IMR-90 (cell line): ENCODE measurements around the gene PZP. TPM values are rescaled to one million over a fixed set of nuclear protein-coding genes. Genes with fewer than 3 reads are reported as not detected.

ENCODE experiments used
- ATAC-seq: fragments of 200-7000 bp; cut with Tn5 transposase; 2 replicates; pipeline ENCODE4 v1.9.1; 2020; ENCODE audit warnings: low read depth, mild to moderate bottlenecking, moderate library complexity
- BruUV-seq: library from RNA; stranded (reverse); fragments of 400-500 nt; replicated peaks from 2 replicates; lab custom pipeline; 2021; lab: Mats Ljungman, UMichigan
- CTCF ChIA-PET: fragments of 300-600 bp; formaldehyde crosslinking; extraction: SDS; loops from one replicate; lab custom pipeline; 2021; ENCODE audit warnings: antibody characterized with exemption; lab: Yijun Ruan, JAX
- POLR2A ChIA-PET: fragments of 300-600 bp; sonication (Branson Sonifier 250); formaldehyde crosslinking; loops from one replicate; lab custom pipeline; 2022; ENCODE audit warnings: antibody characterized with exemption; ENCODE audit not compliant: unreplicated experiment; lab: Charles Lee
- DNase-seq: peaks from one replicate; pipeline ENCODE4 v3.0.0; 2013
- H2AFZ ChIP-seq: replicated peaks from 2 replicates; pipeline ENCODE3; 2013; ENCODE audit warnings: low read length, mild to moderate bottlenecking; ENCODE audit not compliant: poor library complexity
- H2AK5ac ChIP-seq: 2 replicates; pipeline ENCODE4 v1.6.1; 2013; ENCODE audit warnings: low read depth, low read length, inconsistent platforms
- H2AK9ac ChIP-seq: replicated peaks from 2 replicates; pipeline ENCODE3; 2013; ENCODE audit warnings: mild to moderate bottlenecking, low read depth, low read length, moderate library complexity; ENCODE audit not compliant: poor library complexity
- H2BK120ac ChIP-seq: 2 replicates; pipeline ENCODE4 v1.6.1; 2013; ENCODE audit warnings: low read depth, low read length, inconsistent platforms
- H2BK15ac ChIP-seq: 3 replicates; pipeline ENCODE4 v1.6.1; 2013; ENCODE audit warnings: low read depth, low read length, inconsistent platforms
- H2BK20ac ChIP-seq: 2 replicates; pipeline ENCODE4 v1.6.1; 2013; ENCODE audit warnings: low read depth, mild to moderate bottlenecking, inconsistent platforms, low read length, moderate library complexity
- H2BK5ac ChIP-seq: 2 replicates; pipeline ENCODE4 v1.6.1; 2013; ENCODE audit warnings: mild to moderate bottlenecking, low read depth, low read length, inconsistent platforms; ENCODE audit not compliant: poor library complexity, severe bottlenecking
- H3K14ac ChIP-seq: replicated peaks from 2 replicates; pipeline ENCODE4 v1.6.1; 2013; ENCODE audit warnings: low read depth, low read length, inconsistent platforms
- H3K18ac ChIP-seq: 2 replicates; pipeline ENCODE4 v1.6.1; 2013; ENCODE audit warnings: low read depth, low read length, control low read depth
- H3K23ac ChIP-seq: 2 replicates; pipeline ENCODE4 v1.6.1; 2013; ENCODE audit warnings: low read depth, low read length, inconsistent platforms
- H3K27ac ChIP-seq: 2 replicates; pipeline ENCODE4 v1.5.1; 2013; ENCODE audit warnings: mild to moderate bottlenecking, control low read depth, low read length; ENCODE audit not compliant: insufficient read depth
- H3K27me3 ChIP-seq: 2 replicates; pipeline ENCODE4 v1.6.1; 2013; ENCODE audit warnings: low read length; ENCODE audit not compliant: control insufficient read depth, insufficient read depth
- H3K36me3 ChIP-seq: 2 replicates; pipeline ENCODE4 v1.6.1; 2013; ENCODE audit warnings: low read length, mixed read lengths; ENCODE audit not compliant: control insufficient read depth, insufficient read depth
- H3K4ac ChIP-seq: 2 replicates; pipeline ENCODE4 v1.6.1; 2013; ENCODE audit warnings: low read depth, low read length, inconsistent platforms
- H3K4me1 ChIP-seq: 2 replicates; pipeline ENCODE4 v1.6.1; 2013; ENCODE audit warnings: low read length, mixed read lengths; ENCODE audit not compliant: control insufficient read depth, insufficient read depth
- H3K4me2 ChIP-seq: 2 replicates; pipeline ENCODE4 v1.6.1; 2013; ENCODE audit warnings: low read depth, mild to moderate bottlenecking, control low read depth, low read length, moderate library complexity
- H3K4me3 ChIP-seq: 2 replicates; pipeline ENCODE4 v1.5.1; 2013; ENCODE audit warnings: low read depth, mild to moderate bottlenecking, control low read depth, low read length, moderate library complexity; ENCODE audit not compliant: insufficient read depth
- H3K56ac ChIP-seq: 2 replicates; pipeline ENCODE4 v1.6.1; 2013; ENCODE audit warnings: low read length, inconsistent platforms; ENCODE audit not compliant: insufficient read depth; ENCODE audit errors: extremely low read depth
- H3K79me1 ChIP-seq, 2 experiments: 2 replicates each; pipeline ENCODE4 v1.6.1; 2013; ENCODE audit warnings: low read length in 2 of 2, inconsistent platforms in 1 of 2, low read depth in 1 of 2
- H3K9ac ChIP-seq: 2 replicates; pipeline ENCODE4 v1.6.1; 2013; ENCODE audit warnings: low read depth, low read length, control low read depth
- H3K9me1 ChIP-seq: 2 replicates; pipeline ENCODE4 v1.6.1; 2013; ENCODE audit warnings: low read length, inconsistent platforms; ENCODE audit not compliant: insufficient read depth
- H3K9me3 ChIP-seq: 2 replicates; pipeline ENCODE4 v1.6.1; 2013; ENCODE audit warnings: low read length; ENCODE audit not compliant: control insufficient read depth, insufficient read depth
- H4K20me1 ChIP-seq: 2 replicates; pipeline ENCODE4 v1.6.1; 2013; ENCODE audit warnings: low read length, inconsistent platforms; ENCODE audit not compliant: insufficient read depth
- H4K5ac ChIP-seq: 2 replicates; pipeline ENCODE4 v1.6.1; 2013; ENCODE audit warnings: mild to moderate bottlenecking, low read depth, low read length, control low read depth
- H4K8ac ChIP-seq, 2 experiments: 2 replicates each; pipeline ENCODE4 v1.6.1; 2013; ENCODE audit warnings: low read depth in 2 of 2, low read length in 2 of 2, control low read depth in 1 of 2, inconsistent platforms in 1 of 2
- H4K91ac ChIP-seq: 2 replicates; pipeline ENCODE4 v1.6.1; 2013; ENCODE audit warnings: low read depth, low read length, inconsistent platforms; ENCODE audit not compliant: insufficient read depth
- BHLHE40 ChIP-seq: fragments of 150-350 bp; IDR thresholded peaks from 2 replicates; pipeline ENCODE4 v1.6.1; 2016; ENCODE audit warnings: mild to moderate bottlenecking, low read depth, low read length
- CEBPB ChIP-seq: IDR thresholded peaks from 2 replicates; pipeline ENCODE4 v1.6.1; 2012; ENCODE audit warnings: low read depth, low read length, improper control_type of control experiment
- CTCF ChIP-seq: conservative IDR thresholded peaks from 2 replicates; pipeline ENCODE4 v1.5.1; 2012; ENCODE audit warnings: mild to moderate bottlenecking, low read depth, low read length, improper control_type of control experiment
- ELK1 ChIP-seq: fragments of 150-350 bp; IDR thresholded peaks from 2 replicates; pipeline ENCODE4 v1.6.1; 2016; ENCODE audit warnings: low read depth, mild to moderate bottlenecking, low read length, moderate library complexity, borderline replicate concordance
- MAFK ChIP-seq: IDR thresholded peaks from 2 replicates; pipeline ENCODE4 v1.6.1; 2012; ENCODE audit warnings: low read depth, low read length, improper control_type of control experiment
- MAZ ChIP-seq: IDR thresholded peaks from 2 replicates; pipeline ENCODE4 v1.6.1; 2012; ENCODE audit warnings: low read depth, mild to moderate bottlenecking, low read length, improper control_type of control experiment, moderate library complexity, borderline replicate concordance
- MXI1 ChIP-seq: IDR thresholded peaks from 2 replicates; pipeline ENCODE4 v1.6.1; 2012; ENCODE audit warnings: low read depth, mild to moderate bottlenecking, low read length, moderate library complexity, borderline replicate concordance
- NFE2L2 ChIP-seq: fragments of 150-350 bp; IDR thresholded peaks from 2 replicates; pipeline ENCODE4 v1.6.1; 2016; ENCODE audit warnings: low read depth, mild to moderate bottlenecking, low read length
- POLR2A ChIP-seq: IDR thresholded peaks from 2 replicates; pipeline ENCODE4 v1.6.1; 2012; ENCODE audit warnings: mild to moderate bottlenecking, low read depth, low read length
- RCOR1 ChIP-seq: IDR thresholded peaks from 2 replicates; pipeline ENCODE4 v1.6.1; 2012; ENCODE audit warnings: mild to moderate bottlenecking, low read length, improper control_type of control experiment; ENCODE audit not compliant: insufficient replicate concordance
- RFX5 ChIP-seq: IDR thresholded peaks from 2 replicates; pipeline ENCODE4 v1.8.0; 2012; ENCODE audit warnings: low read depth, mild to moderate bottlenecking, low read length, moderate library complexity
- SMC3 ChIP-seq: fragments of 150-350 bp; IDR thresholded peaks from 2 replicates; pipeline ENCODE4 v1.6.1; 2016; ENCODE audit warnings: low read depth, mild to moderate bottlenecking, antibody characterized with exemption, low read length, moderate library complexity
- USF2 ChIP-seq: fragments of 150-350 bp; IDR thresholded peaks from 2 replicates; pipeline ENCODE4 v1.6.1; 2017; ENCODE audit warnings: mild to moderate bottlenecking, antibody characterized with exemption, low read length, low read depth
- WGBS, 2 experiments: methylation state at CpG; one replicate each; pipeline versions ENCODE4 v1.1.5 to v1.1.7; 2013; ENCODE audit warnings: missing lambda C conversion rate in 2 of 2; ENCODE audit not compliant: insufficient read length in 1 of 2; ENCODE audit errors: extremely low coverage in 2 of 2; 5-methylcytosine and 5-hydroxymethylcytosine counted together
- dilution Hi-C: fragments of 300-500 bp; cut with HindIII; formaldehyde crosslinking; loops from one replicate; pipeline ENCODE4 v1.14.3; 2018; ENCODE audit warnings: low sequenced_read_pairs; ENCODE audit not compliant: unreplicated experiment
- in situ Hi-C: fragments of 300-500 bp; cut with MboI; formaldehyde crosslinking; loops from 3 replicates; pipeline ENCODE4 v1.14.3; 2019; ENCODE audit warnings: low sequenced_read_pairs, inconsistent platforms, mixed read lengths
- intact Hi-C: fragments of 100-400 bp; cut with micrococcal nuclease; formaldehyde crosslinking; loops from 2 replicates; pipeline ENCODE4 v1.10.0; 2022
- polyA plus RNA-seq, 3 experiments: library from polyadenylated mRNA; depleted of rRNA; stranded (reverse); fragments of >200 nt; gene quantifications; 2 replicates each; pipeline ENCODE4 v1.2.3, GENCODE V29; 2012; ENCODE audit warnings: low replicate concordance in 1 of 3
- total RNA-seq: library from RNA; depleted of rRNA; stranded (reverse); fragments of >200 nt; gene quantifications from 2 replicates; pipeline ENCODE4 v1.2.3, GENCODE V29; 2012

PZP gene
- total and polyA plus RNA-seq, 2 of the 4 experiments (the other 2 are of a cell fraction): not detected

GRCh38 chr12:9115731-9116559, 92.2 kb downstream of the PZP start, which contains the start of gene A2M:
Gene A2M (minus strand): TSS chr12:9115919. CDS start chr12:9115849, 70 bp downstream.
- peak within 1 kb of the TSS; percentile 16; the same call in 1 of the 2 replicates for H2BK20ac ChIP-seq
- dilution Hi-C loops (no loop called here), intact Hi-C loops (no loop called here), in situ Hi-C loops (no loop called here)
- ChIA-PET POLR2A (no interaction called here), CTCF (interaction anchor here (0.5 kb wide), 1 partner anchor 567 kb away, joined by 3 read pairs; no protein-coding TSS in a partner anchor)
- no peaks in the 10 kb centered on the region for H3K9me3 ChIP-seq
- BruUV-seq: no TSS peak
- H3K27ac ChIP-seq: peak within 1 kb of the TSS; percentile 44; the same call in 1 of the 2 replicates
- H3K4ac ChIP-seq: peak within 1 kb of the TSS; percentile 34; the same call in 1 of the 2 replicates
- H3K4me1 ChIP-seq: peaks cover 2% of the 10 kb centered on the region; the same call in 1 of the 2 replicates
- no CpG with 5 or more reads among the region's 9 CpGs for WGBS, 2 experiments
- H2BK15ac ChIP-seq: no peak within 1 kb of the TSS
- H2AK9ac ChIP-seq: no peak within 1 kb of the TSS
- H3K4me3 ChIP-seq: peak within 1 kb of the TSS; percentile 36
- H2AFZ ChIP-seq: peak within 1 kb of the TSS; percentile 63
- H3K18ac ChIP-seq: peak within 1 kb of the TSS; percentile 95
- no peaks in the 10 kb centered on the region; the same call in 1 of the 2 replicates for H3K9me1 ChIP-seq
- H3K23ac ChIP-seq: no peak within 1 kb of the TSS
- H2BK120ac ChIP-seq: peak within 1 kb of the TSS; percentile 36
- peak within 1 kb of the TSS; percentile 13; the same call in 1 of the 2 replicates for H3K14ac ChIP-seq
- H4K91ac ChIP-seq: 0 out of 2 replicates have a peak within 1 kb of the TSS, but pooled peaks have one; percentile 44
- ATAC-seq (no peak), DNase-seq (no peak)
- H3K56ac ChIP-seq: no peak within 1 kb of the TSS
- no peaks in the 10 kb centered on the region for H3K79me1 ChIP-seq
- peak within 1 kb of the TSS; percentile 22 for H3K9ac ChIP-seq
- peak within 1 kb of the TSS; percentile 92; the same call in 1 of the 2 replicates for H4K5ac ChIP-seq
- no peaks in the 10 kb centered on the region for H3K27me3 ChIP-seq
- H3K36me3 ChIP-seq: peaks cover 2% of the 10 kb centered on the region; the same call in 1 of the 2 replicates
- peak within 1 kb of the TSS; percentile 90 for H3K4me2 ChIP-seq
- no peaks in the 10 kb centered on the region for H4K20me1 ChIP-seq
- H2AK5ac ChIP-seq: no peak within 1 kb of the TSS
- H4K8ac ChIP-seq: peak within 1 kb of the TSS in 1 of 2 experiments; percentile 50; a peak in 1 of 4 replicates
- peak within 1 kb of the TSS; percentile 8 for H2BK5ac ChIP-seq
- TF ChIP-seq RFX5 (no peak), CTCF (no peak), MXI1 (no peak), USF2 (no peak), NFE2L2 (no peak), RCOR1 (no peak), MAFK (no peak), ELK1 (no peak), SMC3 (no peak), BHLHE40 (no peak), MAZ (no peak), POLR2A (no peak), CEBPB (no peak)
